ENCODE measurements around the gene PRRT2.

The PRRT2 gene

DNA sequence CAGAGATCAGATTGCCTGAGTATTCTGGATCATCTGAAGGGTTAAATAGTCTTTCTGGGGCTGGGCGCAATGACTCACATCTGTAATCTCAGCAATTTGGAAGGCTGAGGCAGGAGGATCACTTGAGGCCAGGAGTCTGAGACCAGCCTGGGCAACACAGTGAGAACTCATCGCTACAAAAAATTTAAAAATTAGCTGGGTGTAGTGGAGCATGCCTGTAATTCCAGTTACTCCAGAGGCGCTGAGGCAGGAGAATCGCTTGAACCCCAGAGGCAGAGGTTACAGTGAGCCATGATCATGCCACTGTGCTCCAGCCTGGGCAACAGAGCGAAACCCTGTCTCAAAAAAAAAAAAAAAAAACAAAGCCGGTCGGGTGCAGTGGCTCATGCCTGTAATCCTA is 23.9 kb downstream of the PRRT2 start:
- no peak for DNase-seq

DNA sequence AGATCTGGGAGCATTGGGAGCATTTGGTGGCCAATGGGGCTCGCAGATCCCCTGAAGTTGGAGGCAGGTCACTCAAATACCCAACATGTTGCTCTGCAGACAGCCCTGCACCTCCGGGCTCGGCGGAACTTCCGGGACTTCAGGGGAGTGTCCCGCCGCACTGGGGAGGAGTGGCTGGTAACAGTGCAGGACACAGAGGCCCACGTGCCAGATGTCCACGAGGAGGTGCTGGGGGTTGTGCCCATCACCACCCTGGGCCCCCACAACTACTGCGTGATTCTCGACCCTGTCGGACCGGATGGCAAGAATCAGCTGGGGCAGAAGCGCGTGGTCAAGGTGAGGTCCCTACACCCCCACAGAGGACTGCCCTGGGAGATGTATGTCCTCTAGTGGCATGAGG is 24.6 kb downstream of the PRRT2 start:
- DNase-seq, result no peak

DNA sequence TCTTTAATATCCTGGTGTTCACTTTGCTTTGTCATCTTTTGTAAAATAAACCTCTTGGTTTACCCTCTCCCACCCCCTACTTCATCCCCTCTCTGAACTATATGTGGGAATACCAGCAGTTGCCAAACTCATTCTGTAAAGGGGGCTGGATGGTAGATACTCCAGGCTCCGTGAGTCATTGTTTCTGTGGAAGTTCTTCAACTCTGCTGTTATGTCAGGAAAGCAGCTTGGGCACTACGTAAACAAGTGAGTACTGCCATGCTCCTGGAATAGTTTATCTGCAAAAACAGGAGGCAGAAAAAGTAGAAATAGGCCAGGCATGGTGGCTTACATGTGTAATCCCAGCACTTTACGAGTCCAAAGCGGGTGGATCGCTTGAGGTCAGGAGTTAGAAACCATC is 25.8 kb downstream of the PRRT2 start:
- no peak for DNase-seq

DNA sequence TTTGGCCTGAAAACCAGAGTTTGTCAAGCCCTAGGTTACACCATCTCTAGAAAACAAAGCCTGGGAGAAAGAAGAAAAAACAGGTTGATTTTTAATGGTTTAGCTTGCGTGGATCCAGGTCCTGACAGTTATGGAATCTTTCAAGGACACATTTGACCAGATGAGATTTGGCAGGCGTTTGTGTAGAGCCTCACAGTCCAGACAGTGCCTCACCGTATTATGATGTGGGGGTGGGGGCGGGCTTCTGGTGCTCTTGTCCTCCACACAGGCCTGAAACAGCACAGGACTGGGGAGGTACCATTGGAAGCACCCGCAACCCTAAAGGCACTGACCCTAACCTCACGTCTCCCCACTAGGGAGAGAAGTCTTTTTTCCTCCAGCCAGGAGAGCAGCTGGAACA is 27.8 kb downstream of the PRRT2 start:
- DNase-seq, result no peak

DNA sequence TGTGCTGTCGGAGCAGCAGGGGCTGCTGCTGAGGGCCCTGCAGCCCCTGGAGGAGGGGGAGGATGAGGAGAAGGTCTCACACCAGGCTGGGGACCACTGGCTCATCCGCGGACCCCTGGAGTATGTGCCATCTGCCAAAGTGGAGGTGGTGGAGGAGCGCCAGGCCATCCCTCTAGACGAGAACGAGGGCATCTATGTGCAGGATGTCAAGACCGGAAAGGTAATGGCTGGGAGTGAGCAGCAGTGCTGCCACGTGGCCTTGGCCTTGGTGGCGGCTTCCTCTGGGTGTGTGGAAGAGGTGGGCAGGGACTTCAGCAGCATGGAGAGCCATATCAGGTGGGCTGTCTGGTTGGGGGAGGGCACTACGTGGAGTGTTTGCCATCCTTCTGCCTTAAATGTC is 28.2 kb downstream of the PRRT2 start:
- no peak for DNase-seq

DNA sequence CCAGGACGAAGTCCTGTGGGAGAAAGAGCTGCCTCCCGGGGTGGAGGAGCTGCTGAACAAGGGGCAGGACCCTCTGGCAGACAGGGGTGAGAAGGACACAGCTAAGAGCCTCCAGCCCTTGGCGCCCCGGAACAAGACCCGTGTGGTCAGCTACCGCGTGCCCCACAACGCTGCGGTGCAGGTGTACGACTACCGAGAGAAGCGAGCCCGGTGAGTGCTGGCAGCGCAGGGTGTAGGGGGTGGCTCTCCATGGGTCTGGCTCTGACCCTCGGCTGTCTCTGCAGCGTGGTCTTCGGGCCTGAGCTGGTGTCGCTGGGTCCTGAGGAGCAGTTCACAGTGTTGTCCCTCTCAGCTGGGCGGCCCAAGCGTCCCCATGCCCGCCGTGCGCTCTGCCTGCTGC is 29.6 kb downstream of the PRRT2 start:
- DNase-seq, result no peak

DNA sequence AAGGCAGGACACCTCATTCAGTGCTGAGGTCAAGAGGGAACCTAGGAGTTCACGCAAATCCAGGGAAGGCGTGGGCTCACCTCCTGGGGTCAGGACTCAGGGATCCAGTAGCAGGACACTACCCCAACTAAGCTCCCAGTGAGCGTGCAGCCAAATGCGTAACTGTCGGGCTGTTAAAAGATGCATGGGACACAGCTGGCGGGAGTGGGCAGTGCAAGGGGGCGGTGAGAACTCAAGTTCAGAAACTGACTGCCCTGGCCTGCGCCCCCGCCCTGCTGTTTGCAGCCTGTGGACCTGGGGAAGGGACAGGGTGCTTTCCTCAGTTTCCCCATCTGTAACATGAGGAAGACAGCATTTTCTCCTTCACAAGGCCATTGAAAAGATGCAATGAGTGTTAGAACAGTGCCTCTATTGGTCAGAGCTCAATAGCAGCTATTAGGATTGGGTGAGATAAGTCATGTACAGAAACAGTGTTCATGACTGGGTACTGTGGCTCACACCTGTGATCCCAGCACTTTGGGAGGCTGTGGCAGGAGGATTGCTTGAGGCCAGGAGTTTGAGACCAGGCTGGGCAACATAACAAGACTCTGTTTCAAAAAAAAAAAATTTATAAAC is 30.8 kb downstream of the PRRT2 start:
- no peak for DNase-seq

DNA sequence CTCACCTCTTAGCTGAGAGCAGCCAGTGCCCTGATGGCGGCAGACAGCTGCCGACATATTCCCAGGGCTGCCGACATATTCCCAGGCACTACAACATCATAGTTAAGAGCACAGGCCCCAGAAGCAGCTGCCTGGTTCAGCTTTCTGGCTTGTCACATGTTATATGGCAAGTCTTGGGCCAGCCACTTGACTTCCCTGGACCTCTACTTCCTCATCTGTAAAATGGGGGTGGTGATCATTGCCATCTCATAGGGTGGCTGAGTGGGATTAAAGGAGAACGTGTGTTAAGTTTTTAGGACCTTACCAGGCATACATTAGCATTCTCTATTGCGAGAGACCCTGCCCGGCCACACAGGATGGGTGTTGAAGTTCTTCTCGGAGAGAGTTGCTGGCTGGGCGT is 31.9 kb downstream of the PRRT2 start:
- DNase-seq, result no peak

DNA sequence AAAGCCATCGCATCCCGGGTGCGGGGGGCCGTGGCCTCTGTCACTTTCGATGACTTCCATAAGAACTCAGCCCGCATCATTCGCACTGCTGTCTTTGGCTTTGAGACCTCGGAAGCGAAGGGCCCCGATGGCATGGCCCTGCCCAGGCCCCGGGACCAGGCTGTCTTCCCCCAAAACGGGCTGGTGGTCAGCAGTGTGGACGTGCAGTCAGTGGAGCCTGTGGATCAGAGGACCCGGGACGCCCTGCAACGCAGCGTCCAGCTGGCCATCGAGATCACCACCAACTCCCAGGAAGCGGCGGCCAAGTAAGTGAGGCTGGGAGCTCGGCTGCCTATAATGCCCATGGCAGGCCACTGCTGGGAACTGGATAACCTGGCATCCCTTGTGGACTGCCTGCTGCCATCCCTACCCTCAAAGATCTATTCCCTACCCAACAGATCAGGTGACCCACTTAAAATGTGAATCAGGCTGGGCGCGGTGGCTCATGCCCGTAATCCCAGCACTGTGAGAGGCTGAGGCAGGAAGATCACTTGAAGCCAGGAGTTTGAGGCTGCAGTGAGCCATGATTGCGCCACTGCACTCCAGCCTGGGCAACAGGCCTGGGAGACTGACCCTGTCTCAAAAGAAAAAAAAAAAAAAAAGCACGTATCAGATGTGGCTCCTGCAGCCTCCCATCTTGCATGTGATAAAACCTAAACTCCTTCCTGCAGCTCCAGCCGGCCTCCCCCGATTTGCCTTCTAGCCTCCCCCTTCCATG is 32.8 kb downstream of the PRRT2 start:
- peak; percentile 31 for DNase-seq

DNA sequence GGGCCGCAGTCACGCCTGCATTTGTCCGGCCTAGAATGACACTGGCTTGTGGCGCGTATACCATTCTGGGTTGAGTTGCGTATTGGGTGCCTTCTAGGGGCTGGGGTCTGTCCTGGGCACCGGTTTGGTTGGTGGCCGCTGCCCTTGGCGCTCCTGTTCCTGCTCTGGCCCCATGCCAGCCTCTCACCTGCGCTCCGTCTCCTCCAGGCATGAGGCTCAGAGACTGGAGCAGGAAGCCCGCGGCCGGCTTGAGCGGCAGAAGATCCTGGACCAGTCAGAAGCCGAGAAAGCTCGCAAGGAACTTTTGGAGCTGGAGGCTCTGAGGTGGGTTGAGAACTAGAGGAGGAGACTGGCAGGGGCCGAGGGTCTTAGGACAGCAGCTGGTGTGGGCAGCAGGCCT is 33.7 kb downstream of the PRRT2 start:
- DNase-seq, result peak; percentile 76

DNA sequence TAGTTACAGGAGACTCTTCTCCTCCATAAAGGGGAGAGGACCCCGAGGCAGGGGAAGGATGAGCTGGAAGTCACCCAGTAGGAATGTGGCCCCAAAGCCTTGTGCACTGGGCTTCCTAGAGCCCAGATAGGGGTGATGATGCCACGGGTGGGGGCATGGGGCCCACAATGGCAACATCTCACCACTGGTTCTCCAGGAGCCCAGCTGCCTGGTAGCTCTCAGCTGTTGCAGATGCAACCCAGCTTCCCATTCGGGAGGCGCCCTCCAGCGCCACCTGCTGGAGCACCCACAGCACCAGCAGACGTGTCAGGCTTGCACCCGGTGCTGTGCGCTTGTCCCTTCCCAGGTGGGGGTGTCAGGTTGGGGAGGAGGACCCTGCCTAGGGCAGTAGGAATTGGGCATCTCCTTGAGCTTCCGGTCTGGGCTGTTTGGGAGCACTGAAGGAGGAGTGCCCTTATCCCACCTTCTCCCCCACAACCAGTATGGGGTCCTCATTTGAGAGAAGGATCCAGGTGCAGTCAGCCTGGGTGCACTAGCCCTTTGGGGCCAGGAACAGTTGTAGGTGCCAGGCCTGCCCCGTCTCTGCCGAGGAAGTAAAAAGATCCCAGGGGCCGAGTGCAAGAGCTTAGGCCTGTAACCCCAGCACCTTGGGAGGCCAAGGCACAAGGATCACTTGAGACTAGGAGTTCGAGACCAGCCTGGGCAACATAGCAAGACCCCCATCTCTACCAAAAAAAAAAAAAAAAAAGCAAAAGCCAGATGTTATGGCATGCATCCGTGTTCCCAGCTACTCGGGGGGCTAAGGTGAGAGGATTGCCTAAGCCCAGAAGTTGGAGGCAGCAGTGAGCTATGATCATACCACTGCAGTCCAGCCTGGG is 36.7 kb downstream of the PRRT2 start:
- DNase-seq, result no peak

DNA sequence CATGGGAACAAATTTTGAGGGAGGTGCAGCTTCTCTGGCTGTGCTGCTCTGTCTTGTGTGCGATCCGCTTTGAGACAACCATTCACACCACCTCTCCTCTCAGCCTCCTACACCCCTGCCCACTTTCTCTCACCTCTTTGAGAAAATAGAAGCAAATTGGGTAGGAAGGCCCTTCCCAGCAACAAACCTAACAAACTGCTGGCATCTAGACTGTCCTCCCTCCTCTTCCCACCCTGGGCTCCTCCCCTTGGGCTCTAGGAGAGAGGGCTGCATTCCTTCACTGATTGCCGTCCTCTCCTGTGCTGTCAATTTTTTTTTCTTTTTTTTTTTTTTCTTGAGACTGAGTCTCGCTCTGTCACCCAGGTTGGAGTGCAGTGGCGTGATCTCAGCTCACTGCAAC is 37.5 kb downstream of the PRRT2 start:
- no peak for DNase-seq

DNA sequence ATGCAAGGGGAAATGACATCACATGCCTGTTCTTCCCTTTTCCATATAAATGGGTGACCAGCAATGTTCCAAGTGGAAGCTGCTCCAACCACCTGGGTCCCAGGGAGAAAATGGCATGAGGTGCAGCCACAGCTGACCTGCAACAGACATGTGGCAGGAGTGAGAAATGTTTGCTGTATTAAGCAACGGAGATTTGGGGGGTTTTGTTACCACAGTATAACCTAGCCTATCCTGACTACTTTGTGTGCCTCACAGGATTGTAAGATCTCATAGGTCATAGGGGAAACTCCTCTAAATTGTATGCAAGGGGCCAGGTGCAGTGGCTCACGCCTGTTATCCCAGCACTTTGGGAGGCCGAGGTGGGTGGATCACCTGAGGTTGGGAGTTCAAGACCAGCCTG is 39.0 kb downstream of the PRRT2 start:
- no peak for DNase-seq

DNA sequence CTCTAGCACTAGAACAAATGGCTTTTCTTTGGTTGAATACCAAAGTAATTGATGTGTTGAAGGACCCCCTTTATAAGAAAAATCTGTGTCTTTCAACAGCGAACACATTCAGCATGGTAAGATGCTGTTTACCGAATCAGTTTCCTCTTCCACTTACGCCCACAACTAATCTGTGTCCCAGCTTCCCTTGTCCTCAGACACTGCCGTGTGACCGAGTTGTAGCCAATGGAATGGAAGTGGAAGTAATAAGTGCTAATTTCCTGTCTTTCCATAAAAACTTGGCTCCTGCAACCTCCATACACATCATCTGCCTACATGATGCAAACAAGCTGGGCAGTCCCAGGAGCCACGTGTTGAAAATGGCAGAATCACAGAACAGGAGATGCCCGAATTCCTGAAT is 40.7 kb downstream of the PRRT2 start:
- DNase-seq, result no peak

DNA sequence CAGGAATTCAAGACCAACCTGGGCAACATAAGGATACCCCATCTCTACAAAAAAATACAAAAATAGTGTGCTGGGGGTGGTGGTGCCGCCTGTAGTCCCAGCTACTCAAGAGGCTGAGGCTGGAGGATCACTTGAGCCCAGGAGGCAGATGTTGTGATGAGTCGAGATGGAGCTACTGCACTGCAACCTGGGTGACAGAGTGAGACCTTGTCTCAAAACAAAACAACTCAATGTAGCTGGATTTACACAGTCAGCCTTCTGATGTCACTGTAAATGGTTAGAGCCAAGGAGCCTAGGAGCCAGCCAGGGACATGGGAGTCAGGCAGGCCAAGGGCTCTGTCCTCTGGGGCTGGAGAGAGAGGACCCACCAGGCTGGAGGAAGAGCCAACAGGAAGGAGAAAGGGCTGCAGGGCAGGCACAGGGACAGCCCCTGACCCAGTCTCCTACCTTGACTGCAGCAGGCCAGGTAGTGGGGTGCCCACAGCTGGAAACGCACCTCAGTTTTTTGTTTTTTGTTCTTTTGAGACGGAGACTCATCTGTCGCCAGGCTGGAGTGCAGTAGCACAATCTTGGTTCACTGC is 42.6 kb downstream of the PRRT2 start:
- no peak for DNase-seq

DNA sequence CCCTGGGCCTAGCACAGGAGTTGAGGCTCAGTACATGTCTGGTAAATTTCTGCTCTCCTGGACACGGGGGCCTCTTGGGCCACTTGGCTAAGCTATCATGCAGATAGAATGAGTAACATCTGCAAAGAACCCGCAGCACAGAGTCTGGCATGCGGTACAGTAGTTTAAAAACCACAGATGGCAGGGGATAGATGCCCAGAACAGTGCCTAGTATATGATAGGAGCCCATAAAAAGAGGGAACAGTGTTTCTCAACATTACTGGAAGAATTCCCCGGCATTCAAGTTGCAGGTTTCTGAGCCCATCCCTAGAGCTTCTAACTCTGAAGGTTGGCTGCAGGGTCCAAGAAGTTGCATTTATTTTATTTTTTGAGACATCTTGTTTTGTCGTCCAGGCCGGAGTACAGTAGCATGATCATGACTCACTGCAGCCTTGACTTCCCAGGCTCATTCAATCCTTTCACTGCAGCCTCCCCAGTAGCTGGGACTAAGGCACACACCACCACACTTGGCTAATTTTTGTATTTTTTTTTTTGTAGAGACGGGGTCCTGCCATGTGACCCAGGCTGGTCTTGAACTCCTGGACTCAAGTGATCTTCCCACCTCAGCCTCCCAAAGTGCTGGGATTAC is 45.3 kb downstream of the PRRT2 start:
- DNase-seq, result no peak

DNA sequence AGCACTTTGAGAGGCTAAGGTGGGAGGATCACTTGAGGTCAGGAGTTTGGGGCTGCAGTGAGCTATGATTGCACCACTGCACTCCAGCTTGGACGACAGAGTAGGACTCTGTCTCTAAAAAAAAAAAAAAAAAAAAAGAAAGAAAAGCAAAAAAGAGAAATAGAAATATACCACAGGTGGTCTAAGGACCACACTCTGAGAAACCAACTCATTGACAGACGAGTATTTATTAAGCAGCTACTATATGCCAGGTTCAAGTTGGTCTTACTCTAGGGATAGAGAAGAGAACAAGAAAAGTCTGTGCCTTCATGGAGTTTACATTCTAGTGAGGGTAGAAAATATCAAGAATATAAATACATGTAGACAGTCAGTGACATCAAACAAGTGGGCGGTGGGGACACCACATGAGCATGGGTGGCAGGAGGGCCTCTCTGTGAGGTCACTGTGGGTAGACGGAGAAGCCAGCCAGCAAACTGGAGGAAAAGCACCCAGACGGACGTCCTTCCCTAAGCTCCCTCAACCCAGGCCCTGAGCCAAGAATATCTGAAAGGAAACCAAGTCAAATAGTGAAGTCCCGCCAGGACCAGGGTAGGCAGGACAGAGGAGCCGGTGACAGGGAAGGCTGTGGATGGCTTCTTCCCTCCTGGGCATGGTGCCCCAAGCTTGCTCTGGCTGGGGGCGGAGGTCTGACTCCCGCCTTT is 46.3 kb downstream of the PRRT2 start:
- DNase-seq, result no peak

DNA sequence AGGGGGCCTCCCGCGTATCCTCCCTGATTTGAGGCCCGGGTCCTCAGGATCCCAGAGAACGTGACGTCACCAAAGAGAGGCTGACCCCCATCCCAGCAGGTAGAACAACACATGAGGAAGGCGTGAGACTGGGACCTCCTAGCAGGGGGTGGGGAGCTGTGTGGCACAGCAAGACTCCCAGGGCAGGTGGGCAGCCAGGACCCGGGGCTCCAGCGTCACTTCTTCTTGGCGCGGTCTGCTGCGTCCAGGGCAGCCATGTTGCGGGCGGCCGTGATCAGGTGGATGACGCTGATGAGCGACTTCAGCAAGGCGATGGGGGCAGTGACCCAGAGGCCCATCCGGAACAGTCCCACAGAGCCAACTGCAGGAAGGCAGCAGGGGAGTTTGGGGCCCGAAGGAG is 47.0 kb downstream of the PRRT2 start:
- no peak for DNase-seq

DNA sequence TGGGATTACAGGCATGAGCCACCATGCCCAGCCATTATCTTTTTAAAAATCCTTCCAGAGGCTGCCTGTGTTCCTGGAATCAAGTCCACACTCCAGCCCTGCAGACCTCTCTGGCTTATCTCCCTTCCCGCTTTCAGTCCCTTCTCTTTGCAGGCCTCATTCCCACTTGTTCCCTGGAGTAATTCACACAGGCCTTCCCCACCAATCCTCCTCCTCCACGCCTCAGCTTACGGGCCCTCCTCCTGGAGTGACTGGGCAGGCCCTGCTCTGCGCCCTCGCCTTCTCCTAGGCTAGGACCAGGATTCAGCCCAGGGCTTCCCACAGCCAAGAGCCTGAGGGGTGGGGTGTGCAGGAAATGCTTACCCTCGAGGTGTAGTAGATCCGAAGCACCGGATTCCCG is 48.2 kb downstream of the PRRT2 start:
- DNase-seq, result no peak

DNA sequence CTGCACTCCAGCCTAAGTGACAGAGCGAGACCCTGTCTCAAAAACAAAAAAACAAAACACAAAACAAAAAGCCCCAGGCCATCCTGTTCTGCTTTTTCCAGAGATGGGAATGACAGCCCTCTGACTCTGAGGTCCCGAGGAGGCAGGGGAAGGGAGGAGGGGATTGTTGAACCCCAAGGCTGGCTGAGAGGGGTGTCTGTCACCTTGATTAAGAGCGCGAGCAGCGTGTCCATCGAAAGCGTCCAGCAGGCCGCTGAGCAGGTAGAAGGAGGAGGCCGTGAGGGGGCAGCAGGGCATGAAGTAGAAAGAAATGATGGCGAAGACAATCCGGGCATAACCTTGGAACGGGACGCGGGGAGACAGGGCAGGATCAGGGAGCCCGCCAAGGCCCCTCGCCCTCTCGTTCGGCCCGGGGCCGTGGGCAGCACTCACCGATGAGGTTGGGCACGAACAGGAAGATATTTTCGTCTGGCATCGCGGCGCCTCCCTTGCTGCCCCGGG is 50.4 kb downstream of the PRRT2 start:
- no peak for DNase-seq

DNA sequence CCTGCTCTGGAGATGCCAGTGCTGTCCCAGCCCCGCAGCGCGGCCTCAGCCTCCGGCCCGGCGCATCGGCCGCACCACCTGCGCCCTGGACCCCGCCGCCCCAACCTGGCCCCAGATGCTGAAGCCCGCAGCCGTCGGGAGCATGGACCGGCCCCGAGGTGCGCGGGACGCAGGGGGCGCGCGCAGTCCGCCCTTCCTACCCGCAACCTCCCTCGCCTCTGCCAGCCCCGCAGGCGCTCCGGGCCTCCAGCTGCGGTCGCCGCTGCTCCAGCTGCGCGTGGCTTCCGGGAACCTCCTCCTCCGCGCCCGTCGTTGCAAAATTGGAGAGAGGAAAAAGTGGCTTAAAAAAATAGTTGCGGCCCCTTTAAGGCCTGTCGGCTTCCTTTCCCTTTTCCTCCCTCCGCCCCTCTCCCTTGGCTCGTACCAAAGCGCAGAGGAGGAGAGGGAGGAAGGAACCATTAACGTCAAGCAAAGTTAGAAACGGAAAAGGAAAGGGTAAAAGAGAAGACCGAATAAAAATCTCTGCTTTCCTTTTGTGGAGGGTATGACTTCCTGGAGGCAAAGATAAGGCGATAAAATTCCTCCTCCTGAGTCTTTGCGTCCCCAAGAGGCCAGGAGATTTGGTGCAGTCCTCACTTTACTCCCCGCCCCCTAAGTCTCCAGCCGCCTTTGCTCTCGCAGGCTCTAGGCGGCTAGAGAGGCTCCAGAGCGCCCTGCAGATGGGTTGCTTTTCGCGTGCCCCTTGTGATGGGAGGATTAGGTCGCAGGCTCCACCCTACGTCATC is 51.1 kb downstream of the PRRT2 start, which contains the start of gene CDIPT:
Gene CDIPT (minus strand): TSS at position 343 of the 785 bp plus-strand sequence. CDS start 369 bp downstream, outside the sequence.
- DNase-seq, result peak; percentile 96
